Right atrium auricular region (tissue), 2 donors: ENCODE data around the gene ELFN1. TPM values are rescaled to one million over a fixed set of nuclear protein-coding genes. Genes with fewer than 3 reads are reported as not detected.
"Not testable (repeated sequence)": the region's sequence is repeated elsewhere in the genome, so short reads cannot be mapped to it uniquely, and the experiment has no call there.

Experiments
- DNase-seq: peaks from one replicate; pipeline ENCODE4 v3.0.0-alpha.2; 2019; ENCODE audit warnings: low spot score
- H3K27ac ChIP-seq, 2 donors: fragments of 200-600 bp; sonication (generic); 1 replicate in 1 of 2; 2 replicates in 1 of 2; pipeline ENCODE4 v1.5.1; 2016 to 2019
- H3K27me3 ChIP-seq, 2 donors: fragments of 200-600 bp; sonication (generic); one replicate each; pipeline versions ENCODE4 v1.5.1 to v1.6.0; 2017 to 2019
- H3K36me3 ChIP-seq: fragments of 200-600 bp; sonication (generic); one replicate; pipeline ENCODE4 v1.5.1; 2016
- H3K4me1 ChIP-seq, 2 donors: fragments of 200-600 bp; sonication (generic); one replicate each; pipeline versions ENCODE4 v1.5.1 to v1.6.0; 2017 to 2019
- H3K4me3 ChIP-seq, 2 donors: fragments of 200-600 bp; sonication (generic); 1 replicate in 1 of 2; 2 replicates in 1 of 2; pipeline ENCODE4 v1.5.1; 2017 to 2019; ENCODE audit warnings: mild to moderate bottlenecking in 1 of 2, moderate library complexity in 1 of 2
- H3K9me3 ChIP-seq, 2 donors: fragments of 200-600 bp; sonication (generic); one replicate each; pipeline ENCODE4 v1.5.1; 2019
- total RNA-seq, 2 donors: library from RNA; depleted of rRNA; stranded (reverse); fragments of >200 nt; gene quantifications; one replicate each; pipeline ENCODE4 v1.1.0, GENCODE V29; 2016
- TF ChIP-seq, protein P1 (sequence below), 2 donors: fragments of 200-600 bp; sonication (generic); IDR thresholded peaks; one replicate each; pipeline ENCODE4 v1.5.1; 2019; ENCODE audit warnings: antibody characterized with exemption in 2 of 2

Gene ELFN1
- total RNA-seq, 2 donors from 2014 or later, result 6.5 to 15.3 TPM

DNA sequence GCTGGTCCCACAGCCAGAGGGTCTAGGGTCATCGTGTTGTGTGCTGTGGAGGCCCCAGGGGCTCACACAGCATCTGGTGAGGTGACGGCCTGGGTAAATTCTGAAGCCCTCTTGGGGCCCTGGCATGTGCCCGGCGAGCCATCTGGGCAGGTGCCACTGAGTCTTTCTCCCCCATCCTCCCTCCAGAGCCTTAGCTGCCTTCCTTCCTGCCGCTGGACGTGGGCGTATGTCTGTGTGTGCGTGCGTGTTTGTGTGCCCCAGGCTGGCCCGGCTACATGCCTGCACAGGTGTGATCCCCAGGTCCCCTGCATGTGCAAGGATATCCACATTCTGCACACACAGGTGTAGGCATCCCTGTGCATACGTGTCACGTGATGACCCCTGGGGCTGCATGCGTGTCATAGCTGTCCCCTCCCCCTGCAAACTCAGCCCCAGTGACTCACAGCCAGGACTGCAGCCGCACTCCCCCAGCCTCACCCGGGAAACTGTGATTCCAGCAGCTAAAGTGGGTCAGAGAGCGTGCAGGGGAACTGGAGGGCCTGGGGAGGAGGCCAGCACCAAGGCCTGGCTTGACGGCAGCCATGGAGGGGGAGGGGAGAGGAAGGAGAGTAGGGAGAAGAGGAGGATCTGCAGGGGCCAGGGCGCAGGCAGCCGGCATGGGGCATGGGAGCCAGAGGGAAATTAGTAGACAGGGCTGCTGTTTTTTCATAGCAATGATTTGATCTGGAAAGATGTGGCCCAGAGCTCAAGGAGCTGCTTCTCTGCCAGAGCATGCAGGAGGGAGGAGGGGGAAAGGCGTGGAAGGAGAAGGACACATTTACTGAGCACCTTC, 46.4 kb downstream of the ELFN1 start:
- Histone ChIP-seq H3K27ac (no peak overlapping the region), H3K4me1 (peaks cover 0 to 60% of the 10 kb centered on the region in 2 donors), H3K36me3 (no peaks in the 10 kb centered on the region), H3K4me3 (no peak overlapping the region), H3K9me3 (no peaks in the 10 kb centered on the region), H3K27me3 (no peaks in the 10 kb centered on the region)
- TF ChIP-seq, protein P1, sequence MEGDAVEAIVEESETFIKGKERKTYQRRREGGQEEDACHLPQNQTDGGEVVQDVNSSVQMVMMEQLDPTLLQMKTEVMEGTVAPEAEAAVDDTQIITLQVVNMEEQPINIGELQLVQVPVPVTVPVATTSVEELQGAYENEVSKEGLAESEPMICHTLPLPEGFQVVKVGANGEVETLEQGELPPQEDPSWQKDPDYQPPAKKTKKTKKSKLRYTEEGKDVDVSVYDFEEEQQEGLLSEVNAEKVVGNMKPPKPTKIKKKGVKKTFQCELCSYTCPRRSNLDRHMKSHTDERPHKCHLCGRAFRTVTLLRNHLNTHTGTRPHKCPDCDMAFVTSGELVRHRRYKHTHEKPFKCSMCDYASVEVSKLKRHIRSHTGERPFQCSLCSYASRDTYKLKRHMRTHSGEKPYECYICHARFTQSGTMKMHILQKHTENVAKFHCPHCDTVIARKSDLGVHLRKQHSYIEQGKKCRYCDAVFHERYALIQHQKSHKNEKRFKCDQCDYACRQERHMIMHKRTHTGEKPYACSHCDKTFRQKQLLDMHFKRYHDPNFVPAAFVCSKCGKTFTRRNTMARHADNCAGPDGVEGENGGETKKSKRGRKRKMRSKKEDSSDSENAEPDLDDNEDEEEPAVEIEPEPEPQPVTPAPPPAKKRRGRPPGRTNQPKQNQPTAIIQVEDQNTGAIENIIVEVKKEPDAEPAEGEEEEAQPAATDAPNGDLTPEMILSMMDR (IDR thresholded peaks at IDR 0.05), result no peak
- no peak for DNase-seq

DNA sequence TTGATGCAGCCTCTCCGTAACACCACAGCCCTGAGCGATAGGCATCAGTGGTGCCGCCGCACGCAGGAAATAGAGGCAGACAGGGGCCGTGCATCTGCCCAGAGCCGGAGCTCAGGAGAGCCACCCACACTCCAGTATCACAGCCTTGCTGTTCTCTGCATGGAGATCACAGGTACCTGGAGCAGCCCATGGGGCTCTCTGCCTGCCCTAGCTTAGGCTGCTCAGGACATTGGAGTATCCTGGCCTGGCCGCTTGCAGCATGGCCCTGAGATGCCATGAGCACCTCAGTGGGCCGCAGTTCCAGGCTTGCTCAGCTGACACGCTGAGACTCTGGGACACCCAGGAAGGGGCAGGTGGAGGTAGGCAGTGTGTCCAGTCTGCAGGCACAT, 47.0 kb downstream of the ELFN1 start:
- no peak for DNase-seq
- Histone ChIP-seq H3K27ac (no peak overlapping the region), H3K27me3 (no peaks in the 10 kb centered on the region), H3K36me3 (no peaks in the 10 kb centered on the region), H3K4me3 (no peak overlapping the region), H3K4me1 (peaks cover 0 to 60% of the 10 kb centered on the region in 2 donors), H3K9me3 (no peaks in the 10 kb centered on the region)
- TF ChIP-seq, protein P1 (IDR thresholded peaks at IDR 0.05), result no peak

DNA sequence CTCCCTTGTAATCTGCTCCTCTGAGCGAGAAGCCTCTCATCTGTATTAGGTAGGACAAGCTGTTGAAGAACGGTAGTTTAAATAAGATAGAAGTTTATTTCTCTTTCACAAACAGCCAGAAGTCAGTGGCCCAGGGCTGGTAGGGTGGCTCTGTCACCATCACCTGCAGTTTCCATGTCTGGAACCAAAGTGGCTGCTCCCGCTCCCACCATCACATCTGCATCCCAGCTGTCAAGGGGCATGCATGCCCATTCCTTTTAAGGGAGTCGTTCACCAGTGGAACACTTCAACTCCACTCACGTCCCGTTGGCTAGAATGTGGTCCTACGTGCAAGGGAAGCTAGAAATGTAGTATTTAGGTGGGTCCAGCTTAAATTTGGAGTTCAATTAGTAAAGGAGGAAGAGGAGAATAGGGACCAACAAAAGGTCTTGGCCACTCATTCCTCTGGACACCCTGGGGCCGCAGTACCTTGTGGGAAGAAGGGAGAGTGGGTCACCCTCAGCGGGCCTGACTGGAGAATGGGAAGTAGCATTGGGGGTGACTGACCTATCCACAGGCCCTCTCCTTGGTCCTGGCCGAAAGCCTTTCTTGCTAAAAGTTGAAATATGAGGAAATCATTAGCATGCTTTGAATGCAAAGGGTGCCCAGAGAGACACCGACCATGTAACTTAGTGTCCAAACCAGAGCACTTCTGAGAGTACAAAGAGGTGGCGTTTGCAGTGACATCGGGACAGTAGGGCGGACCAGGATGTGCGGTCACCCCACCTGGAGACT, 48.0 kb downstream of the ELFN1 start:
- peaks cover 0 to 57% of the 10 kb centered on the region in 2 donors for H3K4me1 ChIP-seq
- H3K27ac ChIP-seq, result no peak overlapping the region
- TF ChIP-seq, protein P1 (IDR thresholded peaks at IDR 0.05), result no peak
- no peak overlapping the region for H3K4me3 ChIP-seq
- DNase-seq, result no peak
- no peaks in the 10 kb centered on the region for H3K36me3 ChIP-seq
- no peaks in the 10 kb centered on the region for H3K27me3 ChIP-seq
- H3K9me3 ChIP-seq, result no peaks in the 10 kb centered on the region

DNA sequence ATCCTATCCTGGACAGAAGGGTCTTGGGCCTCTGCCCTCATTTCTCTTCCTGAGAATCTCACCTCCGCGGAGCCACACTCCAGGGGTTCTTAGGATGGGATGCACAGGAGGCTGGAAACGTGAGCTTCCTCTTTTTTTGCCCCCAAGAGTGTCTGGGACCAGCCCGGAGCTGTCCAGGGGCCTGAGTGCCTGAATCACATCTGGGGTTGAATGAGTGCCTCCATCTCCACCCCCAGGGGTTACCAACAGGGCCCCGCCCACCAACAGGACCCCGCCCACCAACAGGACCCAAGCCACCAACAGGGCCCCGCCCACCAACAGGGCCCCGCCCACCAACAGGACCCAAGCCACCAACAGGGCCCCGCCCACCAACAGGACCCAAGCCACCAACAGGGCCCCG, 48.8 kb downstream of the ELFN1 start:
- H3K4me1 ChIP-seq, result peaks cover 0 to 51% of the 10 kb centered on the region in 2 donors
- H3K27me3 ChIP-seq, H3K36me3 ChIP-seq, H3K27ac ChIP-seq, H3K4me3 ChIP-seq, H3K9me3 ChIP-seq, DNase-seq: not testable (repeated sequence)

DNA sequence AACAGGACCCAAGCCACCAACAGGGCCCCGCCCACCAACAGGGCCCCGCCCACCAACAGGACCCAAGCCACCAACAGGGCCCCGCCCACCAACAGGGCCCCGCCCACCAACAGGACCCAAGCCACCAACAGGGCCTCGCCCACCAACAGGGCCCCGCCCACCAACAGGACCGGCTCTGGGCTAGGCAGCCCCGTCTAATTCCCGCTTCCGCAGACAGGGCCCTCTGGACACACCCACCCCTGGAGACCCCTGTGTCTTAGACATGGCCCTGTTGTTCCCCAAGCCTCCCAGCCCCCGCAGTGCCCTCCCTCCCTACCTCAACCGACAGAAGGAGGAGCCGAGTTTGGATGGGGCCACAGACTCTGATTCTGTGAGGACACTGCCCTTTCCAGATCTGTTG, 49.2 kb downstream of the ELFN1 start:
- H3K4me3 ChIP-seq, H3K27me3 ChIP-seq, H3K9me3 ChIP-seq, H3K36me3 ChIP-seq, DNase-seq: not testable (repeated sequence)
- peak overlapping the region; percentile 76 to 77 for H3K27ac ChIP-seq
- H3K4me1 ChIP-seq, result peaks cover 0 to 47% of the 10 kb centered on the region in 2 donors

DNA sequence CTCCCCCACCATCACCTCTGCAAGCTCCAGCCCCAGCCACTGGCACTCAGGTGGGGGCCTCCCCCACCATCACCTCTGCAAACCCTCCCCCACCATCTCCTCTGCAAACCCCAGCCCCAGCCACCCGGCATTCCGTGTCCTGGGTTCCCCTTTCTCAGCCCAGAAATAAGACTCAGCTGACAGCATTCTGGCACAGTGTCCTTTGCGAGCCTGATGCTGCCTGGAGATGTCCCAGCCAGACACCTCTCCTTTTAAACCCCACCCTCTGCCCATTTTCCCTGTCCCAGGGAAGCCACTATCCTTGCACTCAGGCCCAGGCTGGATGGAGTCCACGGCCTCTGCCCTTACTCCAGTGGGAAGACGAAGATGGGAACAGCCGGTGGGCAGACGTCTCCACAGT, 49.8 kb downstream of the ELFN1 start:
- DNase-seq, result no peak
- H3K4me1 ChIP-seq, result peaks cover 0 to 46% of the 10 kb centered on the region in 2 donors
- peak overlapping the region; percentile 76 to 77 for H3K27ac ChIP-seq
- H3K9me3 ChIP-seq, result no peaks in the 10 kb centered on the region
- TF ChIP-seq, protein P1 (IDR thresholded peaks at IDR 0.05), result no peak
- no peaks in the 10 kb centered on the region for H3K27me3 ChIP-seq
- H3K36me3 ChIP-seq, result no peaks in the 10 kb centered on the region
- no peak overlapping the region for H3K4me3 ChIP-seq
